PC-3 (cell line): Measurements from ENCODE around the gene DYNLL2. TPM values are rescaled to one million over a fixed set of nuclear protein-coding genes. Genes with fewer than 3 reads are reported as not detected.

Experiments used
- ATAC-seq: fragments of 200-7000 bp; cut with Tn5 transposase; 2 replicates; pipeline ENCODE4 v1.9.1; 2020; ENCODE audit warnings: mild to moderate bottlenecking, moderate library complexity
- BruUV-seq: library from RNA; stranded (reverse); fragments of 400-500 nt; replicated peaks from 2 replicates; lab custom pipeline; 2021; lab: Mats Ljungman, UMichigan
- CTCF ChIA-PET: fragments of 300-600 bp; sonication (Branson Sonifier 250); formaldehyde crosslinking; loops from one replicate; lab custom pipeline; 2022; ENCODE audit warnings: antibody characterized with exemption; lab: Charles Lee
- POLR2A ChIA-PET: fragments of 300-600 bp; sonication (Branson Sonifier 250); formaldehyde crosslinking; loops from one replicate; lab custom pipeline; 2022; ENCODE audit warnings: antibody characterized with exemption; ENCODE audit not compliant: unreplicated experiment; lab: Charles Lee
- DNase-seq: peaks from one replicate; pipeline ENCODE4 v3.0.0-alpha.2; 2015
- H2AFZ ChIP-seq: fragments of 300-600 bp; sonication (generic); 2 replicates; pipeline ENCODE4 v1.6.0; 2016; ENCODE audit warnings: antibody characterized with exemption, low read length
- H3F3A ChIP-seq: fragments of 300-600 bp; sonication (generic); one replicate; pipeline ENCODE4 v1.6.0; 2017; ENCODE audit warnings: antibody characterized with exemption, low read length, control low read depth, mild to moderate bottlenecking; ENCODE audit not compliant: unreplicated experiment
- H3K27ac ChIP-seq: fragments of 300-600 bp; sonication (generic); 2 replicates; pipeline ENCODE4 v1.5.1; 2016; ENCODE audit warnings: mild to moderate bottlenecking, low read length
- H3K27me3 ChIP-seq: fragments of 300-600 bp; sonication (generic); 2 replicates; pipeline ENCODE4 v1.6.1; 2016; ENCODE audit warnings: low read length, mixed read lengths
- H3K36me3 ChIP-seq: fragments of 300-600 bp; sonication (generic); 2 replicates; pipeline ENCODE4 v1.6.1; 2016; ENCODE audit warnings: low read depth, mixed run types, low read length, mixed read lengths
- H3K4me1 ChIP-seq: fragments of 300-600 bp; sonication (generic); 2 replicates; pipeline ENCODE4 v1.5.1; 2016; ENCODE audit warnings: low read length; ENCODE audit not compliant: insufficient read depth
- H3K4me2 ChIP-seq: fragments of 300-600 bp; sonication (generic); 2 replicates; pipeline ENCODE4 v1.6.0; 2016; ENCODE audit warnings: low read length
- H3K4me3 ChIP-seq: fragments of 300-600 bp; sonication (generic); 2 replicates; pipeline ENCODE4 v1.5.1; 2016; ENCODE audit warnings: mild to moderate bottlenecking, low read length, mixed read lengths
- H3K79me2 ChIP-seq: fragments of 300-600 bp; sonication (generic); 2 replicates; pipeline ENCODE4 v1.6.1; 2017; ENCODE audit warnings: low read length, mixed read lengths
- H3K9ac ChIP-seq: fragments of 300-600 bp; sonication (generic); 2 replicates; pipeline ENCODE4 v1.6.0; 2016; ENCODE audit warnings: mild to moderate bottlenecking, low read length
- H3K9me2 ChIP-seq: fragments of 300-600 bp; sonication (generic); replicated peaks from 2 replicates; pipeline ENCODE4 v1.6.1; 2016; ENCODE audit warnings: mixed run types, low read length, mixed read lengths
- H3K9me3 ChIP-seq: fragments of 300-600 bp; sonication (generic); 2 replicates; pipeline ENCODE4 v1.6.1; 2016; ENCODE audit warnings: low read length, mixed read lengths
- H4K20me1 ChIP-seq: fragments of 300-600 bp; sonication (generic); 2 replicates; pipeline ENCODE4 v1.6.1; 2016; ENCODE audit warnings: low read length, mixed read lengths
- CTCF ChIP-seq: fragments of 300-600 bp; sonication (generic); conservative IDR thresholded peaks from 2 replicates; pipeline ENCODE4 v1.5.1; 2017; ENCODE audit warnings: antibody characterized with exemption, low read depth, mild to moderate bottlenecking, low read length
- EZH2 ChIP-seq: fragments of 300-600 bp; sonication (generic); IDR thresholded peaks from one replicate; pipeline ENCODE4 v1.6.1; 2017; ENCODE audit warnings: antibody characterized with exemption, mild to moderate bottlenecking, low read length; ENCODE audit not compliant: unreplicated experiment
- EZH2phosphoT487 ChIP-seq: fragments of 300-600 bp; sonication (generic); IDR thresholded peaks from 2 replicates; pipeline ENCODE4 v1.6.1; 2018; ENCODE audit warnings: mild to moderate bottlenecking, antibody characterized with exemption, low read length, borderline replicate concordance
- intact Hi-C: fragments of 100-400 bp; cut with micrococcal nuclease; formaldehyde crosslinking; loops from 2 replicates; pipeline ENCODE4 v1.9.0; 2023
- total RNA-seq: library from RNA; depleted of rRNA; stranded (reverse); fragments of >200 nt; gene quantifications from 2 replicates; pipeline ENCODE4 v1.2.3, GENCODE V29; 2014

The DYNLL2 gene
- total RNA-seq, 1 experiment from 2014 or later = 38.0 TPM

- no TSS peak for BruUV-seq
- Histone ChIP-seq H3K9me3 (no peaks in the 10 kb centered on the region), H3K36me3 (peaks cover 66% of the 10 kb centered on the region), H2AFZ (no peak overlapping the region), H3K9me2 (no peaks in the 10 kb centered on the region), H3K79me2 (peaks cover 20% of the 10 kb centered on the region), H3K4me3 (no peak overlapping the region), H3F3A (no peaks in the 10 kb centered on the region), H4K20me1 (peaks cover 28% of the 10 kb centered on the region), H3K4me2 (no peak overlapping the region), H3K4me1 (no peaks in the 10 kb centered on the region), H3K27ac (no peak overlapping the region), H3K27me3 (no peaks in the 10 kb centered on the region), H3K9ac (no peak overlapping the region)
- TF ChIP-seq EZH2 = no peak
- TF ChIP-seq EZH2phosphoT487 = no peak
- TF ChIP-seq CTCF = no peak
- ATAC-seq (no peak), DNase-seq (no peak)
- ChIA-PET CTCF (interaction anchor here (0.6 kb wide), 1 partner anchor 13 kb away, joined by 3 read pairs; no protein-coding TSS in a partner anchor), POLR2A (no interaction called here)
- intact Hi-C loops = no loop called here
Observed at GRCh38 chr17:58092797-58093385, 9.7 kb downstream of the DYNLL2 start.

- no peak overlapping the region for H3K9ac ChIP-seq
- ATAC-seq (no peak), DNase-seq (no peak)
- no peaks in the 10 kb centered on the region for H3K9me3 ChIP-seq
- H3F3A ChIP-seq = no peaks in the 10 kb centered on the region
- peaks cover 53% of the 10 kb centered on the region for H3K36me3 ChIP-seq
- no peaks in the 10 kb centered on the region for H3K9me2 ChIP-seq
- H3K27me3 ChIP-seq = no peaks in the 10 kb centered on the region
- H3K4me3 ChIP-seq = no peak overlapping the region
- no peaks in the 10 kb centered on the region for H3K4me1 ChIP-seq
- peaks cover 8% of the 10 kb centered on the region for H3K79me2 ChIP-seq
- no peak overlapping the region for H3K27ac ChIP-seq
- H3K4me2 ChIP-seq = no peak overlapping the region
- no peak for TF ChIP-seq EZH2phosphoT487
- TF ChIP-seq CTCF = no peak
- TF ChIP-seq EZH2 = no peak
- BruUV-seq = no TSS peak
- ChIA-PET CTCF (no interaction called here), POLR2A (no interaction called here)
- no peak overlapping the region for H2AFZ ChIP-seq
- H4K20me1 ChIP-seq = peaks cover 16% of the 10 kb centered on the region; the same call in 1 of the 2 replicates
- intact Hi-C loops = no loop called here
Observed at GRCh38 chr17:58094118-58094517, 10.9 kb downstream of the DYNLL2 start.

GRCh38 chr17:58096892-58097291, 13.7 kb downstream of the DYNLL2 start:
- Histone ChIP-seq H3K27ac (no peak overlapping the region), H3K4me3 (no peak overlapping the region), H4K20me1 (no peaks in the 10 kb centered on the region), H3K4me1 (no peaks in the 10 kb centered on the region), H3K79me2 (no peaks in the 10 kb centered on the region), H3K36me3 (peaks cover 28% of the 10 kb centered on the region), H2AFZ (no peak overlapping the region), H3K9ac (no peak overlapping the region), H3K9me2 (no peaks in the 10 kb centered on the region), H3K9me3 (no peaks in the 10 kb centered on the region), H3K4me2 (no peak overlapping the region), H3K27me3 (no peaks in the 10 kb centered on the region), H3F3A (no peaks in the 10 kb centered on the region)
- CTCF ChIA-PET = no interaction called here
- no TSS peak for BruUV-seq
- ATAC-seq = peak; percentile 38; the same call in 1 of the 2 replicates
- peak; percentile 17 for DNase-seq
- peak; percentile 41 for TF ChIP-seq CTCF
- no peak for TF ChIP-seq EZH2phosphoT487
- intact Hi-C loops = no loop called here
- POLR2A ChIA-PET = no interaction called here
